Measurements from ENCODE around the gene OR10AG1.

OR10AG1 gene, protein sequence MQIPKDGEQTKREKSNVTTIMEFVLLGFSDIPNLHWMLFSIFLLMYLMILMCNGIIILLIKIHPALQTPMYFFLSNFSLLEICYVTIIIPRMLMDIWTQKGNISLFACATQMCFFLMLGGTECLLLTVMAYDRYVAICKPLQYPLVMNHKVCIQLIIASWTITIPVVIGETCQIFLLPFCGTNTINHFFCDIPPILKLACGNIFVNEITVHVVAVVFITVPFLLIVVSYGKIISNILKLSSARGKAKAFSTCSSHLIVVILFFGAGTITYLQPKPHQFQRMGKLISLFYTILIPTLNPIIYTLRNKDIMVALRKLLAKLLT

DNA sequence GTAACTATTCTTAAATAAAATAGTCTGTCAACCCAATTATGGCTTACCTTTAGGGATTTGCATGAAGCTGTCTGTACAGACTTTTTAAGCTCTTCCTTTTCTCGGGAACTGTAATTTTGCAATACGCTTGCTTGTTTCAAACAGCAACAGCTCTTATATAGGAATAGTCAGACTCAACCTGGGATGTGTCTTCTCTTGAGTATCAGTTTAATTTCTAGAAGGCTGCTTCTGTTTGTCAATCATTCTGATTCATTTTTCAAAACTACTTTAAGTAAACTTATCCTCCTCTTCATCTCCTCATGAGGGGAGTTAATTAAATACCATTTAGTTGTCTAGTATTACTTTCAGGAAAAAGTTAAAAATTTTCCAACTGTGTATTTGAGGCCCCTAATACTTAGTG is at the start of gene OR10AG1:
Gene OR10AG1 (minus strand): TSS at position 101 of the 400 bp plus-strand sequence. CDS start 38 bp downstream, at position 63.
- no peak for DNase-seq

DNA sequence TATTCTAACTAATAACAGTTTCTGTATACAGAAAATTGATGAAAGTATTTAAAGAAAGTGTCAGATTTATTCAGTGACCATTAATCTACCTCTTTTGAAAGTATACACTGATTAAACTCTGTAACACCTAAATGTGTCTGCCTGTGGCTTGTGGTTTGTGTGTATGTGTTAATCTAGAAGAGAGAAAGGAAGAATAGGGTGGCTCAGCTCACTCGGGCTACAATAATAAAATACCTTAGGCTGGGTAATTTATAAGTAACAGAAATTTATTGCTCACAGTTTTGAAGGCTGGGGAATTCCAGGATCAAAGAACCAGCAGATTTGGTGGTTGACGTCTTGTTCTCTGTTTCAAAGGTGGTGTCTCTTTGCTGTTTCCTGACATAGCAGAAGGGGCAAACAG is 44.1 kb upstream of the OR10AG1 start:
- DNase-seq = no peak

DNA sequence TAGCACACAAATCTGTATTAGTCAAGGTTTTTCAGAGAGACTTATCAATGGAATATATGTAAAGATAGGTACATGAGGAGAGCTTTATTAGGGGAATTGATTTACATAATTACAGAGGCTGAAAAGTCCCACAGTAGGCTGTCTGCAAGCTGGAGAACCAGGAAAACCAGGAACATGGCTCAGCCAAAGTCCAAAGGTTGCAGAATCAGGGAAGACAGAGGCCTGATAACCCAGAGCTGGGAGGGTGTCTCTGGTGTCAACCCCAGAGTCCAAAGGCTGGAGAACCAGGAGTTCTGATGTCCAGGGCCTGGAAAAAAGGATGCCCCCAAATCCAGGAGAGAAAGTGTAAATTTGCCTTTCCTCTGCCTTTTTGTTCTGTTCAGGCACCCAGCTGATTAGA is 41.0 kb upstream of the OR10AG1 start:
- no peak for DNase-seq

DNA sequence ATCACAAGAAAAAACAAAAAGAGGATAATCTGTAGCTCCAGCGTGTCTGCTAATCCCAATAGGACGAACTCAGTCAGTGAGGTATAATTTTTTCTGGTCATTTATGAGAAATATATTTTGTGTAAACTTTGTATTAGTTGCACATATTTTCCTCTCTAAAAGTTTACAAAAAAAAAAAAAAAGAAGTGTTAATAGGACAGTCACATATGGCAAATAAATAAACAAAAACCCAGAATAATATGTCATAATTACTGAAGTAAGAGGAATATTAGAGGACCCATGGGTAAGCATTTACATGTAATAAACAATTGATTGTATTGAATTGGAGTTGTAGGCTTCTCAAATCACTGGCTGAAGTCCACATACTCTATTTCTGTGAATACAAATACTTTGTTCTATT is 24.8 kb upstream of the OR10AG1 start, which contains the start of gene OR5F1:
Gene OR5F1 (minus strand): TSS at position 101 of the 400 bp plus-strand sequence. CDS start 0 bp downstream, at position 101.
- DNase-seq = no peak

DNA sequence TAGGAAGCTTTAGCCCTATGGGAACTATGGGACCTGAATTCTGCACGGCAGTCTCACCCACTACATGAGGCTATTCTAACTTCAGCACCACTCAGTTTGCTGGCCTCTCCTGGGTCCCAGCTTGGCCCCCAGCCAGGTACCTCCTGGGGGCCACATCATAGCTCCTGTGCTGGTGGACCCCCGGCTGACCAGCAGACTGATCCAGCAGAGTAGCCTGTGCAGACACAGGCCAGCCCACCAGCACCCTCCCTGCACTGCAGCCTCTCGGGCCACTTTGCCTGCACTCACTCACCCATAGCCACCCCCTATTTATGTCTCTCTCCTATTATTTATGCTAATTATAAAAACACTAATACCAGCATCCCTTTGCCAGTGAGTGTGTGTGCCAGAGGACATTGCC is 1.2 kb upstream of the OR10AG1 start:
- no peak for DNase-seq

DNA sequence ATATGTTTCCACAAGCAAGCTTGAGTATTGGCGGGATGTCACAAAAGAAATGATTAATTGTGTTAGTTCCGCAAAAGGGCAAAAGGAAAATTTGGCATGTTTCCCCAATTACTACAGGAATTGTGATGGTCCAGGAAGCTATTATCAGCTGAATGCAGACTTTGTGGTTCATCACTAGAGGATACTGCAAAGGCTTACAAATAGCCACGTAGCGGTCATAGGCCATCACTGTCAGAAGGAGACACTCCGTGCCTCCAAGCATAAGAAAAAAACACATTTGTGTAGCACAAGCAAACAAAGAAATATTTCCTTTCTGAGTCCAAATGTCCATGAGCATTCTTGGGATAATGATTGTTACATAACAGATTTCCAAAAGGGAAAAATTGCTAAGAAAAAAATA is 1.8 kb downstream of the OR10AG1 start:
- no peak for DNase-seq

DNA sequence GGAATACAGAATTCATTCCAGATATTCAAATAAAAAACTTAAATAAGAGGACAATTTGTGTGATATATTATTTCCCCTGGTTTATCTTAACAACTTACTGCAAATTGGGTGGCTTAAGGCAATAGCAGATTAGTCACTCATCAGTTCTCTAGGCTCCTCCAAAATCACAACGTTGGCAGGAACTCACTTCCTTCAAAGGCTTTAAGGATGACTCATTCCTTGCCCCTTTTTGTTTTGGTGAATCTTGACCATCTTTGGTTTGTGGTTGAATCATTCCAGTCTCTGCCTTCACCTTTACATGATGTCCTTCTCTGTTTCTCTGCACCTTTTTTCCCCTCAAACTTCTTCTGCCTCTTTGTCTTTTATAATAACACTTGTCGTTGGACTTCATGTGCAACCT is 3.4 kb downstream of the OR10AG1 start:
- no peak for DNase-seq

DNA sequence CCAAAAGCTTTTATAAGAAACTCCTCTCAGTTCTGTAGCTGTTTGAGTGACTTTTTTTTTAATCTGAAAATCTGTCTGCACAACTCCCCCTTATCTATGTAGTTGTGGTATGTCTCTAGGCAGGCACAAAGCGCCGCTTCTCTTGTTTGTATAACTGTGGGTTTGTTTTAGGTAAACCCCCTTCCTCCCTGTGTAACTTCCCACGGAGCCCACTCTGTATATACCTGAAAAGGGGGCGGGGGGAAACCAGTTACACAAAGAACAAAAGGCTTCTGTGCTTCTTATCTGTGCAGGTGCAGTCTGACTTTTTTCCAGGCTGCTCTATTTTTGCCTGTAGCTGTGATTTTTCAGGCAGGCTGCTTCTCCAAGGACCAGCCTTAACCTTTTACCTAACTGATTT is 13.2 kb downstream of the OR10AG1 start:
- DNase-seq = no peak

DNA sequence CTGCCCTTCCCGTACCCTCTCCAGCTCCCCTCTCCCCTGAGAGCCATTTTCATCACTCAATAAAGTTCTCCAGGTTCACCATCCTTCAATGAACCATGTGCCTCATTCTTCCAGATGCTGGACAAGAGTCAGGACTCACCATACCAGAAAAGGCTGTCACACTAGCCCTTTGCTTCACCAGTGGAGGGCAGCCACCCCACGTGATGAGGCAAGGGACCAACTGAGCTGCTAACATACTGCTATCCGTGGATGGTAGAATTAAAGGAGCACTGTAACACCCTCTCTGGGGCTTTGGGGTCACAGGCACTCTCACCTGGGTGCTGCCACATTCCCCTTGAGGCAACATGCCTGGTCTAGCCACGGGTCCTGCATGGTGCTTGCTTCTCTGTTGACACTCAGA is 20.4 kb downstream of the OR10AG1 start:
- no peak for DNase-seq

DNA sequence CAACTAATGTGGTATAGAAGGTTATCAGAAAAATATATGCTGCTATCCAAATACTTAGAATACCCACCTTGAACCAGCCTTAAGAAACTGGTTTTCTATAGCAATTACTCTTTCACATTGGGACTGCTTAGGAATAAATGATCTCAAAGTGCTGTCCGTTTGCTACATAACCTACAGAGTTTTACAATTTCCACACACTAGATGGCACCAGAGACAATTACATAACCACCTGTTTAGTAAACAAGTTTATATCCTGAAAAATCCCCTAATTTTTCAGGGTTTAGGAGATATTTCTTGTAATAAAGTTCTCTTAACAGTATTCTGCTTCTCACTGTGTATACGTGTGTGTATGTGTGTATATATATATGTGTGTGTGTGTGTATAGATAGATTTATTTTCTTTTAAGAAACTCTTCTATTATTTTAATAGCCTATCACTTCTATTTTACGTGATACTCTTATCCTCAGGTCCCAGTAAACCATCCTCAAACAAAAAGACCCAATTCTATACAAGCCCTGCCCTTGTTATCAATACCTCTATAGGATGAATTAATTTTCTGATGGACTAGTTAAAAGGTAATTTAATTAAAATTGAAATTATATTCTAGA is 26.9 kb downstream of the OR10AG1 start:
- DNase-seq = peak; percentile 23

DNA sequence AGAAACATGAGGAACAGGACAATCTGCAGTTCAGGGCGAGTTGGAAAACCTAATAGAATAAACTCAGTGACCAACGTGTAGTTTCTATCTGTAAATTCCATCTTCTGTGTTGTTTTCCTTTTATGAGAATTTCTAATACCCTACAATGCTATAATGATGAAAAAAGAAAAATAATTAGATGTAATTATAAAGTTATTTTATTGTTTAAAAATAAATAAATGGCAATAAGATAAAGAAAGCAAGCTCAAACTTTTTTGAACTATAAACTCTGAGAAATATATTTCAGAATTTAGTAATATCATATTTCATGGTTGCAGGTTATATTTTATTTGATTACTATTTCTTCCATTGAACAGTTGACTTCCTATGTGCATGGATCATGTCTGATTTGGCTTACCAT is 33.4 kb downstream of the OR10AG1 start, which contains the start of gene OR5I1:
Gene OR5I1 (minus strand): TSS at position 101 of the 400 bp plus-strand sequence. CDS start 0 bp downstream, at position 101.
- DNase-seq = no peak

DNA sequence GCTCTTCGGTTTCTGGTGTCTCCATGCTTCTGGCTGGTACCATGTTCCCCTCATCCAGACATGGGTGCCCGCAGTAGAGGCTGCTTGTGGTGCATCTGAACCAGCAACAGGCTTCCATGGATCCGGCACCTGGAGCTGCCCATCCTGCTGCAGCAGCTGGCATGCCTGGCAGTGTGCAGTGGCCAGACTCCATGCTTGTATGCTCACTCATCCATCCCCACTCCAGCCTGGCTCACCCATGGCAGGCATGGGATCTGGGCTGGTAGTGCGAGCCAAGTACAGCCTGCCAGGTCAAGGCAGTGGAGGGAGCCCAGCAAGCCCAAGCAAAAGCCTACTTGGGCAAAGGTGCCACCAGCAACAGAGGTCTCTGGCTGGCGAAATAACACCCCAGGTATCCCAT is 49.2 kb downstream of the OR10AG1 start:
- DNase-seq = no peak
